MM.1S (cell line): ENCODE measurements around the gene CDC20.

Experiments used
- DNase-seq: peaks from one replicate; pipeline ENCODE4 v3.0.0-alpha.2; 2015
- H2AFZ ChIP-seq: fragments of 300-600 bp; sonication (generic); 2 replicates; pipeline ENCODE4 v1.6.0; 2016; ENCODE audit warnings: antibody characterized with exemption, low read length
- H3F3A ChIP-seq: fragments of 300-600 bp; sonication (generic); 2 replicates; pipeline ENCODE4 v1.6.1; 2016; ENCODE audit warnings: mild to moderate bottlenecking, antibody characterized with exemption, low read length, moderate library complexity, mixed read lengths; ENCODE audit not compliant: insufficient read depth
- H3K27ac ChIP-seq: fragments of 300-600 bp; sonication (generic); 2 replicates; pipeline ENCODE4 v1.5.1; 2016; ENCODE audit warnings: mild to moderate bottlenecking, low read length
- H3K27me3 ChIP-seq: fragments of 300-600 bp; sonication (generic); replicated peaks from 2 replicates; pipeline ENCODE4 v1.6.0; 2016; ENCODE audit warnings: low read length; ENCODE audit not compliant: insufficient read depth
- H3K36me3 ChIP-seq: fragments of 300-600 bp; sonication (generic); replicated peaks from 2 replicates; pipeline ENCODE4 v1.6.1; 2016; ENCODE audit warnings: mild to moderate bottlenecking, low read length, mixed read lengths; ENCODE audit not compliant: insufficient read depth
- H3K4me1 ChIP-seq: fragments of 300-600 bp; sonication (generic); 2 replicates; pipeline ENCODE4 v1.6.1; 2016; ENCODE audit warnings: low read length, mixed read lengths
- H3K4me2 ChIP-seq: fragments of 300-600 bp; sonication (generic); 2 replicates; pipeline ENCODE4 v1.6.0; 2016; ENCODE audit warnings: low read depth, low read length
- H3K4me3 ChIP-seq: fragments of 300-600 bp; sonication (generic); 2 replicates; pipeline ENCODE4 v1.5.1; 2016; ENCODE audit warnings: low read length, mixed read lengths
- H3K79me2 ChIP-seq: fragments of 300-600 bp; sonication (generic); 2 replicates; pipeline ENCODE4 v1.6.1; 2016; ENCODE audit warnings: mixed run types, low read length, mixed read lengths
- H3K9ac ChIP-seq: fragments of 300-600 bp; sonication (generic); 2 replicates; pipeline ENCODE4 v1.6.1; 2016; ENCODE audit warnings: low read length, mixed read lengths
- H3K9me2 ChIP-seq: fragments of 300-600 bp; sonication (generic); replicated peaks from 2 replicates; pipeline ENCODE4 v1.6.1; 2016; ENCODE audit warnings: mild to moderate bottlenecking, low read length, mixed read lengths; ENCODE audit not compliant: insufficient read depth
- H3K9me3 ChIP-seq: fragments of 300-600 bp; sonication (generic); replicated peaks from 2 replicates; pipeline ENCODE4 v1.6.1; 2016; ENCODE audit warnings: mild to moderate bottlenecking, low read length, mixed read lengths; ENCODE audit not compliant: insufficient read depth
- H4K20me1 ChIP-seq: fragments of 300-600 bp; sonication (generic); 2 replicates; pipeline ENCODE4 v1.6.1; 2016; ENCODE audit warnings: mild to moderate bottlenecking, low read length, moderate library complexity, mixed read lengths; ENCODE audit not compliant: insufficient read depth
- EZH2 ChIP-seq: fragments of 300-600 bp; sonication (generic); optimal IDR thresholded peaks from 2 replicates; pipeline ENCODE3; 2017; ENCODE audit warnings: low read depth, mild to moderate bottlenecking, antibody characterized with exemption, low read length, mixed read lengths
- EZH2phosphoT487 ChIP-seq: fragments of 300-600 bp; sonication (generic); IDR thresholded peaks from 2 replicates; pipeline ENCODE4 v1.6.1; 2018; ENCODE audit warnings: antibody characterized with exemption, low read length
- TF ChIP-seq, protein P1 (sequence below): fragments of 300-600 bp; sonication (generic); IDR thresholded peaks from 2 replicates; pipeline ENCODE4 v1.5.1; 2016; ENCODE audit warnings: antibody characterized with exemption, low read length, mixed read lengths

CDC20 gene

GRCh38 chr1:43358121-43358745 lies 548 bp upstream of the CDC20 start:
- H3K4me2 ChIP-seq, result peak overlapping the region; percentile 92
- no peaks in the 10 kb centered on the region for H3K27me3 ChIP-seq
- no peaks in the 10 kb centered on the region for H3K9me3 ChIP-seq
- H3K9ac ChIP-seq, result peak overlapping the region; percentile 87
- H3K4me1 ChIP-seq, result peaks cover 18% of the 10 kb centered on the region
- H3K36me3 ChIP-seq, result peaks cover 9% of the 10 kb centered on the region
- no peaks in the 10 kb centered on the region for H3K9me2 ChIP-seq
- TF ChIP-seq EZH2phosphoT487, result no peak
- no peak for TF ChIP-seq EZH2
- TF ChIP-seq, protein P1, sequence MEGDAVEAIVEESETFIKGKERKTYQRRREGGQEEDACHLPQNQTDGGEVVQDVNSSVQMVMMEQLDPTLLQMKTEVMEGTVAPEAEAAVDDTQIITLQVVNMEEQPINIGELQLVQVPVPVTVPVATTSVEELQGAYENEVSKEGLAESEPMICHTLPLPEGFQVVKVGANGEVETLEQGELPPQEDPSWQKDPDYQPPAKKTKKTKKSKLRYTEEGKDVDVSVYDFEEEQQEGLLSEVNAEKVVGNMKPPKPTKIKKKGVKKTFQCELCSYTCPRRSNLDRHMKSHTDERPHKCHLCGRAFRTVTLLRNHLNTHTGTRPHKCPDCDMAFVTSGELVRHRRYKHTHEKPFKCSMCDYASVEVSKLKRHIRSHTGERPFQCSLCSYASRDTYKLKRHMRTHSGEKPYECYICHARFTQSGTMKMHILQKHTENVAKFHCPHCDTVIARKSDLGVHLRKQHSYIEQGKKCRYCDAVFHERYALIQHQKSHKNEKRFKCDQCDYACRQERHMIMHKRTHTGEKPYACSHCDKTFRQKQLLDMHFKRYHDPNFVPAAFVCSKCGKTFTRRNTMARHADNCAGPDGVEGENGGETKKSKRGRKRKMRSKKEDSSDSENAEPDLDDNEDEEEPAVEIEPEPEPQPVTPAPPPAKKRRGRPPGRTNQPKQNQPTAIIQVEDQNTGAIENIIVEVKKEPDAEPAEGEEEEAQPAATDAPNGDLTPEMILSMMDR, result peak; percentile 61
- H4K20me1 ChIP-seq, result no peaks in the 10 kb centered on the region
- H3K79me2 ChIP-seq, result peaks cover 34% of the 10 kb centered on the region
- H2AFZ ChIP-seq, result peak overlapping the region; percentile 98
- peak overlapping the region; percentile 89 for H3K4me3 ChIP-seq
- peak overlapping the region; percentile 76; the same call in 1 of the 2 replicates for H3K27ac ChIP-seq
- H3F3A ChIP-seq, result peaks cover 26% of the 10 kb centered on the region
- peak; percentile 64 for DNase-seq

DNA sequence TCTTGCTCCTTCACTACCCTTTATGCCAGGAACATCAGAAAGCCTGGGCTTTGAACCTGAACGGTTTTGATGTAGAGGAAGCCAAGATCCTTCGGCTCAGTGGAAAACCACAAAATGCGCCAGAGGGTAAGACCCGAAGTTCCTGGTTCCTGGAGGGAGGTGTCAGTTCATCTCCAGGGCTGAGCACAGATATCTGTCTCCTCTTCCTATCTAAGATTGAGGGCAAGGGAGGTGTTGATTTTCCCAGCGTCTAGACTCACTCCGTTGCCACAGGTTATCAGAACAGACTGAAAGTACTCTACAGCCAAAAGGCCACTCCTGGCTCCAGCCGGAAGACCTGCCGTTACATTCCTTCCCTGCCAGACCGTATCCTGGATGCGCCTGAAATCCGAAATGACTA lies 915 bp downstream of the CDC20 start:
- peaks cover 40% of the 10 kb centered on the region for H3F3A ChIP-seq

DNA sequence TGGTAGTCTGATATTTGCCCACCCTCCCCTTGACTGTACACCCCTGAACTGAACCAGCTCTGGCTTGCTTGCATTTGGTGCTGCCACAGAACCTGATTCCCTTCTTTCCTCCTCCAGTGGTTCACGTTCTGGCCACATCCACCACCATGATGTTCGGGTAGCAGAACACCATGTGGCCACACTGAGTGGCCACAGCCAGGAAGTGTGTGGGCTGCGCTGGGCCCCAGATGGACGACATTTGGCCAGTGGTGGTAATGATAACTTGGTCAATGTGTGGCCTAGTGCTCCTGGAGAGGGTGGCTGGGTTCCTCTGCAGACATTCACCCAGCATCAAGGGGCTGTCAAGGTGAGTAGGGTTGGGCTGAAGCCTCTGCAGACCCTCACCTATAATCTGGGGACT lies 1.8 kb downstream of the CDC20 start:
- no peak overlapping the region for H2AFZ ChIP-seq
- peak overlapping the region; percentile 71; the same call in 1 of the 2 replicates for H3K9ac ChIP-seq
- no peak overlapping the region for H3K27ac ChIP-seq
- no peaks in the 10 kb centered on the region for H3K9me2 ChIP-seq
- no peaks in the 10 kb centered on the region for H3K9me3 ChIP-seq
- DNase-seq, result no peak
- peak overlapping the region; percentile 89 for H3K4me3 ChIP-seq
- H4K20me1 ChIP-seq, result no peaks in the 10 kb centered on the region
- peaks cover 45% of the 10 kb centered on the region for H3F3A ChIP-seq
- peaks cover 18% of the 10 kb centered on the region for H3K4me1 ChIP-seq
- no peaks in the 10 kb centered on the region for H3K27me3 ChIP-seq
- TF ChIP-seq, protein P1, result no peak
- no peak for TF ChIP-seq EZH2phosphoT487
- no peak for TF ChIP-seq EZH2
- H3K36me3 ChIP-seq, result peaks cover 9% of the 10 kb centered on the region
- H3K79me2 ChIP-seq, result peaks cover 44% of the 10 kb centered on the region
- H3K4me2 ChIP-seq, result peak overlapping the region; percentile 86

More for the DNA sequence above, 915 bp downstream of the CDC20 start:
- Histone ChIP-seq H4K20me1 (no peaks in the 10 kb centered on the region), H3K27me3 (no peaks in the 10 kb centered on the region), H3K4me2 (peak overlapping the region; percentile 86), H3K4me3 (peak overlapping the region; percentile 89), H3K4me1 (peaks cover 18% of the 10 kb centered on the region), H3K9me3 (no peaks in the 10 kb centered on the region), H3K79me2 (peaks cover 36% of the 10 kb centered on the region), H3K9ac (peak overlapping the region; percentile 71; the same call in 1 of the 2 replicates), H2AFZ (no peak overlapping the region), H3K36me3 (peaks cover 9% of the 10 kb centered on the region), H3K27ac (no peak overlapping the region), H3K9me2 (no peaks in the 10 kb centered on the region)
- no peak for DNase-seq
- TF ChIP-seq, protein P1, result no peak
- TF ChIP-seq EZH2phosphoT487 (no peak), EZH2 (no peak)
